Esophagus squamous epithelium (tissue), 4 donors: ENCODE results near the gene NDUFA12.

Experiments
- CTCF ChIP-seq, 6 experiments: fragments of 450-650 bp in 4 of 6; fragments of 200-600 bp in 2 of 6; sonication (generic) in 2 of 6; IDR thresholded peaks; one replicate each; pipeline ENCODE4 v1.5.1; 2016 to 2019; ENCODE audit warnings: antibody characterized with exemption in 6 of 6, mild to moderate bottlenecking in 4 of 6, moderate library complexity in 4 of 6
- POLR2A ChIP-seq, 4 donors: fragments of 450-650 bp; IDR thresholded peaks; one replicate each; pipeline ENCODE4 v1.6.1; 2017; ENCODE audit warnings: antibody characterized with exemption in 4 of 4, mild to moderate bottlenecking in 4 of 4, moderate library complexity in 3 of 4

GRCh38 chr12:95002754-95003153, 743 bp downstream of the NDUFA12 start:
- no peak for TF ChIP-seq CTCF (IDR thresholded peaks at IDR 0.05)
- no peak for TF ChIP-seq POLR2A (IDR thresholded peaks at IDR 0.05)
